Upper lobe of right lung (tissue), 1 donor: ENCODE results near the gene TMPRSS11A. TPM values are rescaled to one million over a fixed set of nuclear protein-coding genes. Genes with fewer than 3 reads are reported as not detected.
A peak's percentile ranks its signal among the peaks of the same experiment; 100 is the strongest.

Experiments used
- ATAC-seq: fragments of 200-7000 bp; cut with Tn5 transposase; one replicate; pipeline ENCODE4 v1.9.1; 2020; ENCODE audit warnings: mild to moderate bottlenecking, moderate library complexity
- DNase-seq: peaks from one replicate; pipeline ENCODE4 v3.0.0-alpha.2; 2020
- H3K27ac ChIP-seq: fragments of 200-600 bp; one replicate; pipeline ENCODE4 v1.8.0; 2022
- H3K27me3 ChIP-seq: fragments of 200-600 bp; one replicate; pipeline ENCODE4 v1.8.0; 2022; ENCODE audit warnings: mild to moderate bottlenecking
- H3K36me3 ChIP-seq: fragments of 200-600 bp; one replicate; pipeline ENCODE4 v1.8.0; 2022
- H3K4me1 ChIP-seq: fragments of 200-600 bp; one replicate; pipeline ENCODE4 v1.8.0; 2022
- H3K4me3 ChIP-seq: fragments of 200-600 bp; one replicate; pipeline ENCODE4 v1.8.0; 2022; ENCODE audit warnings: mild to moderate bottlenecking
- H3K9me3 ChIP-seq: fragments of 200-600 bp; one replicate; pipeline ENCODE4 v1.8.0; 2022
- CTCF ChIP-seq: fragments of 200-600 bp; IDR thresholded peaks from one replicate; pipeline ENCODE4 v1.8.0; 2022; ENCODE audit warnings: antibody characterized with exemption
- intact Hi-C: fragments of 100-400 bp; cut with DNase I; formaldehyde crosslinking; loops from one replicate; pipeline ENCODE4 v1.11.0; 2022
- total RNA-seq: library from RNA; stranded (reverse); fragmentation: NEBNext Ultra II Directional; extraction: Animal tissue kit (Norgen Biotek cat#: 25700); gene quantifications from one replicate; pipeline ENCODE4 v1.2.1, GENCODE V29; 2021
- donor health status: DM: no; HTN: yes; CAD: no; lungs with severe emphysema.

TMPRSS11A gene
- total RNA-seq, 1 donor from 2014 or later: not detected

GRCh38 chr4:67929426-67929825, 33.9 kb downstream of the TMPRSS11A start:
- Histone ChIP-seq H3K9me3 (no peaks in the 10 kb centered on the region), H3K36me3 (no peaks in the 10 kb centered on the region), H3K27me3 (no peaks in the 10 kb centered on the region), H3K4me1 (no peaks in the 10 kb centered on the region), H3K4me3 (no peak overlapping the region), H3K27ac (no peak overlapping the region)
- TF ChIP-seq CTCF: no peak
- intact Hi-C loops: no loop called here
- no peak for ATAC-seq
- no peak for DNase-seq

DNA sequence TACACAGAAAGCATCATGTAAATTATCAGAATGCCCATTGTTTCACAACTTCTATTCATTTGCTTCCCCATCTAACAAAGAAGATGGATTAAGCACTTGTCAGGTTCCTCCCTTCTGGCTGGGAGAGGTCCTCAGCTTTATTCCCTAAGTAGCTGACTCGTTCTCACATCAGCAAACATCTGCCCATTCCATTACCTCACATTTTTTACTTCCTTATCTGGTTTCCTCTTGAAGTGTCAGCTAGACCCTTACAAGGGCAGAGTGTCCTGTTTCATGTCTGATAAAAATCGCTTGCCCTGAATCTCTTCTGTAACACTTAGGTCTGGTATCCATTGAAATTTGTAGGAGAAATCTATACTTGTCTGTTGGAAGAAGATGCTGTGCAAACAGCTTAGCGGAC, 34.7 kb downstream of the TMPRSS11A start:
- Histone ChIP-seq H3K36me3 (no peaks in the 10 kb centered on the region), H3K4me3 (no peak overlapping the region), H3K27ac (no peak overlapping the region), H3K27me3 (no peaks in the 10 kb centered on the region), H3K4me1 (no peaks in the 10 kb centered on the region), H3K9me3 (no peaks in the 10 kb centered on the region)
- TF ChIP-seq CTCF: no peak
- no peak for ATAC-seq
- intact Hi-C loops: no loop called here
- no peak for DNase-seq

GRCh38 chr4:67927251-67927650, 36.0 kb downstream of the TMPRSS11A start:
- no peak for DNase-seq
- no peak overlapping the region for H3K4me3 ChIP-seq
- TF ChIP-seq CTCF: no peak

GRCh38 chr4:67926485-67926884, 36.8 kb downstream of the TMPRSS11A start:
- ATAC-seq (no peak), DNase-seq (no peak)
- TF ChIP-seq CTCF: no peak
- Histone ChIP-seq H3K9me3 (no peaks in the 10 kb centered on the region), H3K27ac (no peak overlapping the region), H3K27me3 (no peaks in the 10 kb centered on the region), H3K4me1 (no peaks in the 10 kb centered on the region), H3K36me3 (no peaks in the 10 kb centered on the region), H3K4me3 (no peak overlapping the region)
- intact Hi-C loops: no loop called here

More at GRCh38 chr4:67927251-67927650, 36.0 kb downstream of the TMPRSS11A start:
- no peak overlapping the region for H3K27ac ChIP-seq
- no peaks in the 10 kb centered on the region for H3K27me3 ChIP-seq
- ATAC-seq: peak; percentile 24
- H3K4me1 ChIP-seq: no peaks in the 10 kb centered on the region
- no peaks in the 10 kb centered on the region for H3K36me3 ChIP-seq
- H3K9me3 ChIP-seq: no peaks in the 10 kb centered on the region
- intact Hi-C loops: no loop called here

DNA sequence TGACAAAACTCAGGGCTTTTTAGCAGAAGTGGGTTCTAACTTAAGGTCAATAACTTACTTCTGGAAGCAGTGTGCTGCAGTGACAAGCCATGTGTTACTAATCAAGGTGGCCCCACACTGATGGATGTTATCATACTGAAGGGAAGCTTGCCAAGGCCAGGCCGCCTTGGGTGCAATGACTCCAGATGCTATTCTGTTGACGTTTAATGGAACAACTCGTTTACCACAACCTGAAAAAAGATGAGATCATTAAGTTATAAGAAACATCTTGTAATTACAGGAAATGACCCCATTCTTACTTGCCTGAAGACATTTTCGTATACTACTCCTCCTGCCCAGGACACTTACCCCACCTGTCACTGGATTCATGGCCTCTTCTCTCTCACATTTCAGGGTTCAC, 40.6 kb downstream of the TMPRSS11A start:
- DNase-seq (no peak), ATAC-seq (no peak)
- intact Hi-C loops: no loop called here
- H3K4me3 ChIP-seq: no peak overlapping the region
- no peak for TF ChIP-seq CTCF
- no peaks in the 10 kb centered on the region for H3K36me3 ChIP-seq
- H3K4me1 ChIP-seq: no peaks in the 10 kb centered on the region
- no peaks in the 10 kb centered on the region for H3K27me3 ChIP-seq
- H3K9me3 ChIP-seq: no peaks in the 10 kb centered on the region
- H3K27ac ChIP-seq: no peak overlapping the region

DNA sequence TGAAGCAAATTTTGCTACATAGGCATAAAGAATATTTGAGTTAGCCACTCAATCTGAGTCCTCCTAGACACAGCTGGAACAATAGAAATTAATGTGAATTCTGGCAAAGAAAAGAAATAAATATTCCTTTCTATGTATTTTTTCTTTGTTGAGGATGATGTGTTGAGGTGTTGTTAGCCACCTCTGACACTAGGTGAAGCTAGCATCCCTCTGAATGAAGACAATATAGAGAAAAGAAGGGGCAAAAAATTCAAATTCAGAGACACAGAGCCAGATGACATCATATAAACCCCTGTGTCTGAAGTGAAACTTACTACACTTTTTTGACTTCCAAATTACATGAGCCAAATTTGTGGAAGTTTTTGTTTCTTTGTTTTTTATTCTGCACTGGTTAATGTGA, 44.9 kb downstream of the TMPRSS11A start:
- DNase-seq (no peak), ATAC-seq (no peak)
- no peak for TF ChIP-seq CTCF
- Histone ChIP-seq H3K4me1 (no peaks in the 10 kb centered on the region), H3K4me3 (no peak overlapping the region), H3K9me3 (no peaks in the 10 kb centered on the region), H3K36me3 (no peaks in the 10 kb centered on the region), H3K27me3 (no peaks in the 10 kb centered on the region), H3K27ac (no peak overlapping the region)
- intact Hi-C loops: no loop called here
